Psoas muscle (tissue), 8 donors: ENCODE measurements around the gene WNT5A. TPM values are rescaled to one million over a fixed set of nuclear protein-coding genes. Genes with fewer than 3 reads are reported as not detected.

Source experiments
- ATAC-seq, 4 donors: fragments of 200-7000 bp; cut with Tn5 transposase; one replicate each; pipeline ENCODE4 v1.9.1; 2020; ENCODE audit warnings: moderate library complexity in 3 of 4, mild to moderate bottlenecking in 2 of 4
- DNase-seq, 2 donors: peaks; one replicate each; pipeline ENCODE4 v3.0.0-alpha.2; 2020
- H3K27ac ChIP-seq: fragments of 200-600 bp; one replicate; pipeline ENCODE4 v1.8.0; 2022
- H3K27me3 ChIP-seq, 3 donors: fragments of 200-600 bp in 1 of 3; one replicate each; pipeline versions ENCODE4 v1.6.1 to v1.8.0; 2013 to 2022; ENCODE audit warnings: low read length in 2 of 3, mild to moderate bottlenecking in 2 of 3, moderate library complexity in 1 of 3; ENCODE audit not compliant: insufficient read depth in 3 of 3
- H3K36me3 ChIP-seq, 2 donors: fragments of 200-600 bp in 1 of 2; one replicate each; pipeline versions ENCODE4 v1.6.1 to v1.8.0; 2013 to 2022; ENCODE audit warnings: low read depth in 1 of 2, mild to moderate bottlenecking in 1 of 2, moderate library complexity in 1 of 2; ENCODE audit not compliant: insufficient read depth in 1 of 2
- H3K4me1 ChIP-seq: fragments of 200-600 bp; one replicate; pipeline ENCODE4 v1.8.0; 2022
- H3K4me3 ChIP-seq: fragments of 200-600 bp; one replicate; pipeline ENCODE4 v1.8.0; 2022; ENCODE audit warnings: mild to moderate bottlenecking
- H3K9me3 ChIP-seq: fragments of 200-600 bp; one replicate; pipeline ENCODE4 v1.8.0; 2022
- WGBS, 3 donors: extraction: QIAGEN DNeasy Blood & Tissue Kit; methylation state at CpG; one replicate each; pipeline versions ENCODE4 v1.1.6 to v1.1.7; 2013; 5-methylcytosine and 5-hydroxymethylcytosine counted together
- intact Hi-C, 2 donors: fragments of 100-400 bp; cut with DNase I; formaldehyde crosslinking; loops; one replicate each; pipeline versions ENCODE4 v1.11.0 to v1.14.2; 2022
- polyA plus RNA-seq, 3 donors: library from polyadenylated mRNA; stranded (reverse); fragments of 200-250 nt; gene quantifications; one replicate each; pipeline ENCODE4 v1.2.3, GENCODE V29; 2013
- total RNA-seq, 4 donors: library from RNA; stranded (reverse); fragmentation: NEBNext Ultra II Directional in 2 of 4; extraction: Animal tissue kit (Norgen Biotek cat#: 25700) in 2 of 4; gene quantifications; one replicate each; pipeline versions ENCODE4 v1.2.1 to v1.2.4, GENCODE V29; 2021 to 2023
- TF ChIP-seq, protein P1 (sequence below): fragments of 200-600 bp; IDR thresholded peaks from one replicate; pipeline ENCODE4 v1.8.0; 2022; ENCODE audit warnings: antibody characterized with exemption
- donor health status: healthy with polysubstance abuse.
- donor health status: DM: no; HTN: no; CAD: no; lungs with moderate emphysema.
- donor health status: Bipolar disorder and iron deficiency.
- donor health status: healthy.
- donor health status: DM: yes; HTN: yes; CAD: no.
- donor health status: DM: no; HTN: no; CAD: no.
- donor health status: DM: no; HTN: no; CAD: no.
- donor health status: DM: yes; HTN: yes; CAD: no.

The WNT5A gene
- total and polyA plus RNA-seq, 7 donors = 0.43 to 6.2 (median 1.1) TPM

DNA sequence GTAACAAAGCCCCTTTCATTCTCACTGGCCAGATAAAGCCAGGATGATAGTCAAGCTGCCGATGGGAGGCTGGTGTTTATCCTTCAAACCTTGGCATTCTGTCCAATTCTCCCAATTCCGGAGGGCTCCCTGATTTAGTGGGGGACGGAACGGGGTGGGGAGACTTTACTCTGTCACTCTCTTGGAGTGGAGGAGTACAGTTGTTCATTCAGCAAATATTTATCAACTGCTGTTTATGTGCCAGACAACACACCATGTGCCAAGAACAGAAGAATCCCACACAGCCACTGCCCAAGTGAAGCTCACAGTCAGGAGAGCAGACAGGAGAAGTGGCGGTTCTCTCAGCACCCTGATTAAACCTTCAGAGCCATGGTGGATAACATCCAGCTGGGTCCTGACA lies 63.3 kb downstream of the WNT5A start:
- H3K27me3 ChIP-seq = no peaks in the 10 kb centered on the region
- no peak overlapping the region for H3K27ac ChIP-seq
- no peaks in the 10 kb centered on the region for H3K36me3 ChIP-seq
- ATAC-seq (no peak), DNase-seq (no peak)
- WGBS, 3 donors = 24 to 38% (median 37%) methylated on average over 5 of the region's 5 CpGs
- intact Hi-C loops = no loop called here
- no peak overlapping the region for H3K4me3 ChIP-seq
- H3K4me1 ChIP-seq = no peaks in the 10 kb centered on the region
- TF ChIP-seq, protein P1, sequence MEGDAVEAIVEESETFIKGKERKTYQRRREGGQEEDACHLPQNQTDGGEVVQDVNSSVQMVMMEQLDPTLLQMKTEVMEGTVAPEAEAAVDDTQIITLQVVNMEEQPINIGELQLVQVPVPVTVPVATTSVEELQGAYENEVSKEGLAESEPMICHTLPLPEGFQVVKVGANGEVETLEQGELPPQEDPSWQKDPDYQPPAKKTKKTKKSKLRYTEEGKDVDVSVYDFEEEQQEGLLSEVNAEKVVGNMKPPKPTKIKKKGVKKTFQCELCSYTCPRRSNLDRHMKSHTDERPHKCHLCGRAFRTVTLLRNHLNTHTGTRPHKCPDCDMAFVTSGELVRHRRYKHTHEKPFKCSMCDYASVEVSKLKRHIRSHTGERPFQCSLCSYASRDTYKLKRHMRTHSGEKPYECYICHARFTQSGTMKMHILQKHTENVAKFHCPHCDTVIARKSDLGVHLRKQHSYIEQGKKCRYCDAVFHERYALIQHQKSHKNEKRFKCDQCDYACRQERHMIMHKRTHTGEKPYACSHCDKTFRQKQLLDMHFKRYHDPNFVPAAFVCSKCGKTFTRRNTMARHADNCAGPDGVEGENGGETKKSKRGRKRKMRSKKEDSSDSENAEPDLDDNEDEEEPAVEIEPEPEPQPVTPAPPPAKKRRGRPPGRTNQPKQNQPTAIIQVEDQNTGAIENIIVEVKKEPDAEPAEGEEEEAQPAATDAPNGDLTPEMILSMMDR = no peak
- peaks cover 9% of the 10 kb centered on the region for H3K9me3 ChIP-seq

DNA sequence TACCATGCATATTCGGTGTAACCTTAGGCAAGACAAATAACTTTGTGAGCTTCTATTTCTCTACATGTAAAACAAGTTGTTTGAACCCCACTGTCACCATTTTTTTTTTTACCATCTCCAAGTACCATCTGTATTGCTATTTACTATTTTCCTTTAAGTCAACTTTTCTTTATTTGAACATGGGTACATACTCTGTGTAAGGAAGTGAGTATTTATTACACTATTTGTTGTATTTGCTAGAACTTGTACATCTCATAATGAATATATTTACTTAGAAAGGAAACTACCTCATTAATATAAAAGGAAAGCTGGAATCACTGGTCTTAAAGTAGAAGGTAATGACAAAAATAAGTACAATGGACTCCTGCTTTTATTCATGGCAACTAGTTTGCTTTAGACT lies 69.9 kb downstream of the WNT5A start:
- intact Hi-C loops = no loop called here
- 92 to 100% (median 96%) methylated on average over 1 of the region's 1 CpG for WGBS, 3 donors
- ATAC-seq (no peak), DNase-seq (no peak)
- H3K4me1 ChIP-seq = no peaks in the 10 kb centered on the region
- peaks cover 9% of the 10 kb centered on the region for H3K9me3 ChIP-seq
- no peak overlapping the region for H3K4me3 ChIP-seq
- no peak overlapping the region for H3K27ac ChIP-seq
- H3K36me3 ChIP-seq = no peaks in the 10 kb centered on the region
- TF ChIP-seq, protein P1 = no peak
- H3K27me3 ChIP-seq = no peaks in the 10 kb centered on the region

DNA sequence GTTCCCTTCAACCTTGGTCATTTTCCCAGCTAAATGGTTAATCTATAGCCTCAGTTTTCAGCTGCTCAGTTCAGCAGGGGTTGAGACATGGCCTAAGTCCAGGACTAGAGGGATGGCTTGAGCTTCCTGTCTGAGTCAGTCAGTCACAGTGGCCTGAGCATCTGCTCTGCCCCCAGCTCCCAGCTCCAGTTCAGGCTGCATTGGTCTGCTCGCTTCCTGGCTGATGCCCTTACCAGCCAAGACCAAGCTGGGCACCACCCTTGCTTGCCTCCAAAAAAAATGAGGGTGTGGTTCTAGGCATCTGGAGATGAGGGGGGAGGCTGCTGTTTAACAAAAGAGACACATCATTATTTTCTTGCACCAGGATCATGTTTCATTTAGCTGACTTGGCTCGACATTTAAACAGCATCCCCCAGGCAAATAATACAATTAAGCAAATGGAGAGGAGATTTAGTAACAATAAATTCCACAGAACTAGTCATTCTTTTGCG lies 70.7 kb downstream of the WNT5A start:
- WGBS, 3 donors = 30 to 36% (median 30%) methylated on average over 3 of the region's 3 CpGs

More for the DNA sequence above, 70.7 kb downstream of the WNT5A start:
- intact Hi-C loops = no loop called here
- DNase-seq (no peak), ATAC-seq (no peak)
- no peak overlapping the region for H3K27ac ChIP-seq
- H3K9me3 ChIP-seq = peaks cover 9% of the 10 kb centered on the region
- no peak overlapping the region for H3K4me3 ChIP-seq
- H3K36me3 ChIP-seq = no peaks in the 10 kb centered on the region
- TF ChIP-seq, protein P1 = no peak
- no peaks in the 10 kb centered on the region for H3K27me3 ChIP-seq
- no peaks in the 10 kb centered on the region for H3K4me1 ChIP-seq
